Thoracic aorta (tissue), 2 donors: ENCODE measurements around the gene RSF1. TPM values are rescaled to one million over a fixed set of nuclear protein-coding genes. Genes with fewer than 3 reads are reported as not detected.
A peak's percentile ranks its signal among the peaks of the same experiment; 100 is the strongest.

Experiments
- ATAC-seq: fragments of 150-250 bp; one replicate; pipeline ENCODE4 v1.8.0; 2017; ENCODE audit warnings: low read depth; ENCODE audit not compliant: insufficient number of reproducible peaks, low FRiP score
- DNase-seq: peaks from one replicate; pipeline ENCODE4 v3.0.0-alpha.2; 2020; ENCODE audit warnings: low spot score
- H3K27ac ChIP-seq, 2 donors: fragments of 200-600 bp; sonication (generic); 1 replicate in 1 of 2; 2 replicates in 1 of 2; pipeline ENCODE4 v1.5.1; 2016; ENCODE audit warnings: mild to moderate bottlenecking in 2 of 2, moderate library complexity in 2 of 2
- H3K27me3 ChIP-seq: fragments of 200-600 bp; sonication (generic); replicated peaks from 2 replicates; pipeline ENCODE4 v1.6.0; 2016; ENCODE audit warnings: mild to moderate bottlenecking; ENCODE audit not compliant: insufficient read depth
- H3K36me3 ChIP-seq: fragments of 200-600 bp; sonication (generic); one replicate; pipeline ENCODE4 v1.5.1; 2016
- H3K4me1 ChIP-seq, 2 donors: fragments of 200-600 bp; sonication (generic); 1 replicate in 1 of 2; 2 replicates in 1 of 2; pipeline versions ENCODE4 v1.5.1 to v1.6.0; 2016; ENCODE audit warnings: low read depth in 2 of 2, mild to moderate bottlenecking in 1 of 2; ENCODE audit not compliant: control insufficient read depth in 1 of 2
- H3K4me3 ChIP-seq: fragments of 200-600 bp; sonication (generic); 2 replicates; pipeline ENCODE4 v1.5.1; 2016; ENCODE audit warnings: mild to moderate bottlenecking
- H3K9me3 ChIP-seq: fragments of 200-600 bp; sonication (generic); 2 replicates; pipeline ENCODE4 v1.5.1; 2016
- total RNA-seq, 2 donors: library from RNA; depleted of rRNA; stranded (reverse); fragments of >200 nt; gene quantifications; one replicate each; pipeline versions ENCODE4 v1.1.0 to v1.2.3, GENCODE V29; 2016
- TF ChIP-seq, protein P1 (sequence below): fragments of 200-600 bp; sonication (generic); IDR thresholded peaks from one replicate; pipeline ENCODE4 v1.5.1; 2019; ENCODE audit warnings: antibody characterized with exemption

The RSF1 gene
- total RNA-seq, 2 donors from 2014 or later, result 86.6 to 107 TPM

GRCh38 chr11:77650123-77650522 is 170.4 kb downstream of the RSF1 start:
- no peak overlapping the region for H3K4me3 ChIP-seq
- H3K4me1 ChIP-seq, result no peaks in the 10 kb centered on the region
- H3K27ac ChIP-seq, result no peak overlapping the region
- TF ChIP-seq, protein P1, sequence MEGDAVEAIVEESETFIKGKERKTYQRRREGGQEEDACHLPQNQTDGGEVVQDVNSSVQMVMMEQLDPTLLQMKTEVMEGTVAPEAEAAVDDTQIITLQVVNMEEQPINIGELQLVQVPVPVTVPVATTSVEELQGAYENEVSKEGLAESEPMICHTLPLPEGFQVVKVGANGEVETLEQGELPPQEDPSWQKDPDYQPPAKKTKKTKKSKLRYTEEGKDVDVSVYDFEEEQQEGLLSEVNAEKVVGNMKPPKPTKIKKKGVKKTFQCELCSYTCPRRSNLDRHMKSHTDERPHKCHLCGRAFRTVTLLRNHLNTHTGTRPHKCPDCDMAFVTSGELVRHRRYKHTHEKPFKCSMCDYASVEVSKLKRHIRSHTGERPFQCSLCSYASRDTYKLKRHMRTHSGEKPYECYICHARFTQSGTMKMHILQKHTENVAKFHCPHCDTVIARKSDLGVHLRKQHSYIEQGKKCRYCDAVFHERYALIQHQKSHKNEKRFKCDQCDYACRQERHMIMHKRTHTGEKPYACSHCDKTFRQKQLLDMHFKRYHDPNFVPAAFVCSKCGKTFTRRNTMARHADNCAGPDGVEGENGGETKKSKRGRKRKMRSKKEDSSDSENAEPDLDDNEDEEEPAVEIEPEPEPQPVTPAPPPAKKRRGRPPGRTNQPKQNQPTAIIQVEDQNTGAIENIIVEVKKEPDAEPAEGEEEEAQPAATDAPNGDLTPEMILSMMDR, result no peak
- no peak for DNase-seq
- H3K9me3 ChIP-seq, result no peaks in the 10 kb centered on the region
- ATAC-seq, result no peak
- H3K36me3 ChIP-seq, result no peaks in the 10 kb centered on the region
- H3K27me3 ChIP-seq, result no peaks in the 10 kb centered on the region

DNA sequence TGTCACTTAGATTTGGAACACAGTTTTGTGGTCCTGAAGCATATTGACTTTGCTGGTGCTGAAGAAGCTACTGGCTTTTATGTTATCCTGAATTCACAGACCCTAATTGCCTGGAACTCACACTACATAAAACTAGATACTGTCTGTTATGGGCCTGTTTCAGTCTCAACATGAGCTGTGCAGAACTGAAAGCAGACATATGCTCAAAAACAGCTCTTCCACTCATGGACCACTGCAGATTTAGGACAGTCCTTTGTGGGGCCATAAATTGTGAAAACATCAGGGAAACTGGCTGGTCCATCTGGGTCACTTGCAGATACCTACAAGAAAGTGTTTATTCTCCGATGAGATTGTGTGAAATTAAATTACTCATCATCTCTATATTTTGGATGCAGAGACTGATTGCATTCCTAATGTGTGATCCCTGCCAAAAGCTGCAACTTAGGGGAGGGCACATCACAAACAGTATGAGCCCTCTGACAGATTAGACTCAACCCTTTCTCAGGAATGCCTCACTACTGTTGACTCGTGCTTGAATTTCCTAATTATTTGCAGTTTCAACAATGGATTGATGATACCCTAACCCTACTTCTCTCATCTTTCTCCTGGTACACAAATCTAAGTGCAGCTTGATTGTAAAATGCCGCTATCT is 172.7 kb downstream of the RSF1 start:
- Histone ChIP-seq H3K36me3 (no peaks in the 10 kb centered on the region), H3K27ac (no peak overlapping the region), H3K4me1 (no peaks in the 10 kb centered on the region), H3K4me3 (no peak overlapping the region), H3K27me3 (no peaks in the 10 kb centered on the region), H3K9me3 (no peaks in the 10 kb centered on the region)
- TF ChIP-seq, protein P1, result no peak
- DNase-seq (no peak), ATAC-seq (no peak)

DNA sequence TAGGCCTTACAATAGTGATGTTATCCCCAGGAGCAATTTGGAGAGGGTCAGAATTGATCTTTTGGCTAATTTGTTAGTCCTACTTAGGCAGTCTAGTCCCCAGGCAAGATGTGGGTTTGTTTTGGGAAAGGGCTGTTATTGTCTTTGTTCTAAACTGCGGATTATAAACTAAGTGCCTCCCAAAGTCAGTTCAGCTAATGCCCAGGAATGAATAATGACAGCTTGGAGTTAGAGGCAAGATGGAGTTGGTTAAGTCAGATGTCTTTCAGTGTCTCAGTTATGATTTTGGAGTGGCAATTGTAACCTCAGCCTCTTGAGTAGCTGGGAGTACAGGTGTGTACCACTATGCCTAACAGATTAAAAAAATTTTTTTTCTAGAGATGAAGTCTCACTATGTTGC is 175.6 kb downstream of the RSF1 start:
- ATAC-seq (no peak), DNase-seq (no peak)
- Histone ChIP-seq H3K36me3 (no peaks in the 10 kb centered on the region), H3K27me3 (no peaks in the 10 kb centered on the region), H3K4me3 (no peak overlapping the region), H3K9me3 (no peaks in the 10 kb centered on the region), H3K27ac (no peak overlapping the region), H3K4me1 (no peaks in the 10 kb centered on the region)
- TF ChIP-seq, protein P1, result no peak

GRCh38 chr11:77642228-77642627 is 178.3 kb downstream of the RSF1 start:
- H3K36me3 ChIP-seq, result no peaks in the 10 kb centered on the region
- H3K27ac ChIP-seq, result no peak overlapping the region
- no peaks in the 10 kb centered on the region for H3K9me3 ChIP-seq
- DNase-seq (no peak), ATAC-seq (no peak)
- peaks cover 3 to 7% of the 10 kb centered on the region in 2 donors for H3K4me1 ChIP-seq
- no peak overlapping the region for H3K4me3 ChIP-seq
- H3K27me3 ChIP-seq, result no peaks in the 10 kb centered on the region
- TF ChIP-seq, protein P1, result no peak

DNA sequence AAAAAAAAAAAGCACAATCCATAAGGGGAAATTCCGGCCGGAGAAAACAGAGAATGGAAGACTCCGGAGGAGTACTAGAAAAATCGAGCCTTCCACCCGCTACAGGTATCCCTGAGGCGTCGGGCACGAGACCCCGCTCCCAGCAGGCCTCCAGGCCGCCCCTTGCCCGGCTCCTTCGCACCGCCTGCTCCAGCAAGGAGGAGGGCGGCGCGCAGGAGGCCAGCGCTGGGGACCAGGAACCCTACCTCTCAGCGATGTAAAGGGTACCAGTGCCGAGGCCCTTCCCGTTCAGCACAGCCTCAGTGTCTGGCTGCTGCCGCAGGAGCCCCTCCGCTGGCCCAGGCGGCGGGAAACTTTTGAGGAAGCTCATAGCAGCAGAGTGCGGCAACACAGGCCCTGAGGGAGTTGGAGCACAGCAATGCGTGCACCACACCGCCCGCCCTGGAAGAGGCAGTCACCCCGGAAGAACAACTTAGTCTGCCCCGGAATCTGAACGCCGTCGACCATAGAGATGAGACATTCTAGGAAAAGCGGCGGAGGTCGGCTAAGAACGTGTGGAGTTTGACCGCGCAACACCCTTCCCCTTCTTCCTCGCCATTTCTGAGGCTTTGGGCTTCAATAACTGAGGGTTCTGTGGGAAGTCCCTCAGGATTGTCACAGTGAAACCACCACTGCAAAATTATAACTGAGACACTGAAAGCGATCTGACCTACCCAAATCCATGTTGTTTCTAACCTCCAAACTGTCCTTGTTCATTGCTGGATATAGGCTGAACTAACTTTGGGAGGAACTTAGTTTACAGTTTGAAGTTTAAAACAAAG is 183.0 kb downstream of the RSF1 start, which contains the start of gene CLNS1A:
TSS of gene CLNS1A (minus strand) at position 450 of the 821 bp plus-strand sequence. CDS start at position 370, 80 bp downstream.
- H3K27me3 ChIP-seq, result no peaks in the 10 kb centered on the region
- peak within 1 kb of the TSS; percentile 72 to 81 for H3K27ac ChIP-seq
- H3K4me1 ChIP-seq, result peaks cover 16 to 24% of the 10 kb centered on the region in 2 donors
- TF ChIP-seq, protein P1, result peak; percentile 16
- H3K9me3 ChIP-seq, result no peaks in the 10 kb centered on the region
- H3K36me3 ChIP-seq, result no peaks in the 10 kb centered on the region
- peak; percentile 97 for ATAC-seq
- peak; percentile 68 for DNase-seq
- peak within 1 kb of the TSS; percentile 94 for H3K4me3 ChIP-seq
